ENCODE measurements around the gene TBL1X. TPM values are rescaled to one million over a fixed set of nuclear protein-coding genes. Genes with fewer than 3 reads are reported as not detected.

Gene TBL1X
- total and polyA plus RNA-seq, 10 of the 15 experiments (the other 5 are each of a cell fraction or from before 2014, with no cell fraction given), result 4.4 to 26.3 (median 10.6) TPM

GRCh38 chrX:9498236-9498635 lies 33.4 kb downstream of the TBL1X start:
- no peak overlapping the region for H3K9ac ChIP-seq (ENCODE audit: control insufficient read depth, insufficient read depth, low read length)
- SMC1A ChIA-PET (ENCODE audit: uncharacterized antibody, unreplicated experiment), result interaction anchor here (0.7 kb wide), 2 partner anchors 13 to 17 kb away, joined by 3 to 4 read pairs; no protein-coding TSS in a partner anchor

GRCh38 chrX:9500584-9500983 lies 35.7 kb downstream of the TBL1X start:
- BruUV-seq (replicated peaks), result no TSS peak
- peak; percentile 73 for ATAC-seq

More at GRCh38 chrX:9498236-9498635, 33.4 kb downstream of the TBL1X start:
- intact Hi-C loops (cut with micrococcal nuclease; ENCODE audit: unreplicated experiment), result no loop called here
- no peak overlapping the region for H2AFZ ChIP-seq (ENCODE audit: control insufficient read depth, low read depth, low read length)
- no peak overlapping the region for H3K4me2 ChIP-seq (ENCODE audit: control insufficient read depth, insufficient read depth)
- no peak for FAIRE-seq
- peaks cover 0 to 1% of the 10 kb centered on the region in 2 experiments; a peak in 2 of 4 replicates for H3K36me3 ChIP-seq (ENCODE audit: control insufficient read depth in 2 of 2, insufficient read depth in 2 of 2, low read length in 1 of 2)
- H3K4me3 ChIP-seq, result no peak overlapping the region
- DNase-seq (ENCODE audit: low read depth, low spot score), result no peak
- no peaks in the 10 kb centered on the region for H4K20me1 ChIP-seq (ENCODE audit: control insufficient read depth, insufficient read depth)
- TF ChIP-seq JUND (IDR thresholded peaks at IDR 0.05; ENCODE audit: low read depth, low read length) (no peak), KLF5 (IDR thresholded peaks at IDR 0.05; ENCODE audit: partially characterized antibody) (no peak), MYC (IDR thresholded peaks at IDR 0.05; ENCODE audit: insufficient read depth, insufficient read length, insufficient replicate concordance, low read length, severe bottlenecking) (no peak), MTA2 (IDR thresholded peaks at IDR 0.05; ENCODE audit: low read depth) (no peak), SREBF1 (IDR thresholded peaks at IDR 0.05; ENCODE audit: low read length) (no peak), SMARCA5 (IDR thresholded peaks at IDR 0.05) (no peak)
- ChIA-PET POLR2A (interaction anchor here (0.9 kb wide), 1 partner anchor 15 kb away, joined by 3 read pairs; no protein-coding TSS in a partner anchor), CTCF (no interaction called here), RAD21 (ENCODE audit: unreplicated experiment) (interaction anchor here (0.6 kb wide), 1 partner anchor 14 kb away, joined by 3 read pairs; no protein-coding TSS in a partner anchor)
- BruUV-seq (replicated peaks), result no TSS peak
- ATAC-seq, result no peak; the same call in 2 of the 3 replicates
- H3K27me3 ChIP-seq (replicated peaks in 1 of 2; ENCODE audit: control insufficient read depth in 2 of 2, insufficient read depth in 2 of 2, low read length in 1 of 2), result no peaks in the 10 kb centered on the region
- H3K27ac ChIP-seq (ENCODE audit: control insufficient read depth, insufficient read depth), result no peak overlapping the region
- no peaks in the 10 kb centered on the region for H3K4me1 ChIP-seq (ENCODE audit: control insufficient read depth, insufficient read depth, low read length)
- WGBS (ENCODE audit: insufficient coverage, insufficient replicate concordance, low lambda C conversion rate, missing lambda C conversion rate), result 67% methylated on average over 5 of the region's 5 CpGs
- H3K9me3 ChIP-seq (replicated peaks; ENCODE audit: control insufficient read depth, insufficient read depth, low read length), result no peaks in the 10 kb centered on the region
- in situ Hi-C loops (cut with MboI), result no loop called here
- H3K79me2 ChIP-seq (ENCODE audit: control insufficient read depth, insufficient read depth, low read length), result no peaks in the 10 kb centered on the region

More at GRCh38 chrX:9500584-9500983, 35.7 kb downstream of the TBL1X start:
- RAD21 ChIA-PET (ENCODE audit: unreplicated experiment), result no interaction called here
- H4K20me1 ChIP-seq (ENCODE audit: control insufficient read depth, insufficient read depth), result no peaks in the 10 kb centered on the region
- no peak for DNase-seq (ENCODE audit: low read depth, low spot score)
- in situ Hi-C loops (cut with MboI) (no loop called here), intact Hi-C loops (cut with micrococcal nuclease; ENCODE audit: unreplicated experiment) (no loop called here)
- H3K36me3 ChIP-seq (ENCODE audit: control insufficient read depth in 2 of 2, insufficient read depth in 2 of 2, low read length in 1 of 2), result peaks cover 0 to 3% of the 10 kb centered on the region in 2 experiments; a peak in 2 of 4 replicates
- SMC1A ChIA-PET (ENCODE audit: uncharacterized antibody, unreplicated experiment), result no interaction called here
- H3K4me3 ChIP-seq, result no peak overlapping the region
- no peak overlapping the region for H2AFZ ChIP-seq (ENCODE audit: control insufficient read depth, low read depth, low read length)
- H3K27ac ChIP-seq (ENCODE audit: control insufficient read depth, insufficient read depth), result no peak overlapping the region
- 39% methylated on average over 6 of the region's 6 CpGs for WGBS (ENCODE audit: insufficient coverage, insufficient replicate concordance, low lambda C conversion rate, missing lambda C conversion rate)
- H3K9me3 ChIP-seq (replicated peaks; ENCODE audit: control insufficient read depth, insufficient read depth, low read length), result no peaks in the 10 kb centered on the region; the same call in 2 of the 3 replicates
- H3K79me2 ChIP-seq (ENCODE audit: control insufficient read depth, insufficient read depth, low read length), result no peaks in the 10 kb centered on the region
- H3K4me1 ChIP-seq (ENCODE audit: control insufficient read depth, insufficient read depth, low read length), result no peaks in the 10 kb centered on the region
- H3K27me3 ChIP-seq (replicated peaks in 1 of 2; ENCODE audit: control insufficient read depth in 2 of 2, insufficient read depth in 2 of 2, low read length in 1 of 2), result no peaks in the 10 kb centered on the region
- H3K4me2 ChIP-seq (ENCODE audit: control insufficient read depth, insufficient read depth), result no peak overlapping the region
- CTCF ChIA-PET, result no interaction called here
- POLR2A ChIA-PET, result no interaction called here
- FAIRE-seq, result no peak
- TF ChIP-seq BHLHE40 (IDR thresholded peaks at IDR 0.05; ENCODE audit: borderline replicate concordance in 1 of 2, low read depth in 2 of 2, low read length in 1 of 2) (0 out of 4 replicates have a peak, but pooled peaks of 1 of the 2 experiments have one; percentile 28), NR2C1 (IDR thresholded peaks at IDR 0.05) (no peak), MEF2B (IDR thresholded peaks at IDR 0.05; ENCODE audit: partially characterized antibody, poor library complexity, severe bottlenecking) (peak; percentile 57)
- H3K9ac ChIP-seq (ENCODE audit: control insufficient read depth, insufficient read depth, low read length), result no peak overlapping the region

Data from GM12878 (cell line).